GM18517 (cell line): ENCODE data around the gene CDC42SE2.

ENCODE experiments used
- ATAC-seq: cut with Tn5 transposase; IDR thresholded peaks from one replicate; pipeline ENCODE4 v1.9.1; 2021; ENCODE audit warnings: mild to moderate bottlenecking, moderate library complexity; ENCODE audit not compliant: unreplicated experiment

The CDC42SE2 gene

GRCh38 chr5:131426011-131426410, 162.2 kb downstream of the CDC42SE2 start:
- ATAC-seq, result no peak

DNA sequence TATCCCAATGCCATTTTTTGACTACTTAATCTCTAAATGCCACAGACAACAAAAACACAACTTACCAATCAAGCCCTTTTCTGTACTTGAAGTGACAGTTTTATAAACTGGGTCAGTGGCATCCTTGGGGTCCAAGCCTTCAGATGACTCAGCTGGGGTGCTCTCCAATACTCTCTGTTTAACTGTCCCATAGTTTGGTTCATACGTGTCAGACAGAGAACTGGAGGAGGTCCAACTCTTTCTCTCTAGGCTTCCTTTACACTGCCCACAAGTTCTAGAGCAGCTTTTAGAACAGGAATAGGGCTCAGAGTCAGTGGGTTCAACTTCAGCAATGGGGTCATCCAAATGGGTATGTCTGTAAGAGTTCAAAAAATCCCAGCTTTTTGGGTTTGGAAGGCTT, 166.9 kb downstream of the CDC42SE2 start:
- ATAC-seq, result no peak

- ATAC-seq, result no peak
Measured at GRCh38 chr5:131431794-131432193, 167.9 kb downstream of the CDC42SE2 start.

DNA sequence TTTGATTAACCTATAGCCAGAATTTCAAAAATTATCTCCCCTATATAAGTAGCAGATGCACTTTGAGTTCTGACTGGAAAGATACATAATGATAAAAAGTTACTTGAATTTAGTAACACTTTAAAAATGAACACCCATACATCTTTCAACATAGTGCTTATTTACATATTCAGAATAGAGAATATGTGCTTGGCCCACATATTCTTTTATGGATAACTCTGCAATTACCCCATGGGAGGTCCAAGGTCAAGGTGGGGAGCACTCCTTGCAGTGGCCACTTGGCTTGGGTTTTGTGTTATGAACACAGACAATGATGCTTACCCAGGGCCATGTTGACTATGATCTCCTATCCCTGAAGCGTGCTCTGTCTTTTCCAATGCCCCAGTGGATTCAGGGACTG, 169.3 kb downstream of the CDC42SE2 start:
- no peak for ATAC-seq

- ATAC-seq, result no peak
Measured at GRCh38 chr5:131436081-131436480, 172.2 kb downstream of the CDC42SE2 start.

DNA sequence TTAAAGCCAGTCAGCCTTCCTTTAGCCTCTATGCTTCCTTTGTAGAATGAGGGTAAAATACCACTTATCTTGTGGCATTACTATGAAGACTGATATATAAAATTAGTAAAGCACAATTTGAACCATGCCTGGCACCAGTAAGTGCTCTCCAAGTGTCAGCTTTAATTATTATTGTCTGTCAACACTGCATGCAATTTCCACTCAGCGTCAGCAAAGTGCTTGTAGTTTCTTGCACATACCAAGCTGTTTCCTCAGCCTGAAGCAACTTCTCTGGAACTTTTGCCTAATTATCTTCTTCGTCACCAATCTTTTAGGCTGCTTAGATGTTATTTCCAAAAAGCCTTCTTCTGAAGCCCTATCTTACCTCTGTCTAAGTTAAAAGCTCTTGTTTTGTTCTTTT, 177.3 kb downstream of the CDC42SE2 start:
- no peak for ATAC-seq
